Brain microvascular endothelial cell (primary cell): ENCODE data around the gene BCL7A.

ENCODE experiments used
- DNase-seq: peaks from one replicate; pipeline ENCODE4 v3.0.0-alpha.2; 2020
- H3K27ac ChIP-seq: fragments of 250-450 bp; sonication (Bioruptor Pico); 2 replicates; pipeline ENCODE4 v1.5.1; 2020; ENCODE audit warnings: mild to moderate bottlenecking, moderate library complexity
- H3K27me3 ChIP-seq: fragments of 250-450 bp; sonication (Bioruptor Pico); replicated peaks from 2 replicates; pipeline ENCODE4 v1.5.1; 2020; ENCODE audit warnings: mild to moderate bottlenecking
- H3K36me3 ChIP-seq: fragments of 250-450 bp; sonication (Bioruptor Pico); replicated peaks from 2 replicates; pipeline ENCODE4 v1.5.1; 2020; ENCODE audit warnings: mild to moderate bottlenecking
- H3K4me3 ChIP-seq: 2 replicates; pipeline ENCODE4 v1.5.1; 2011; ENCODE audit warnings: low read depth, mild to moderate bottlenecking, control low read depth, low read length, moderate library complexity
- CTCF ChIP-seq: IDR thresholded peaks from 2 replicates; pipeline ENCODE4 v1.5.1; 2011; ENCODE audit warnings: low read depth, mild to moderate bottlenecking, moderate library complexity, low read length, control low read depth, inconsistent platforms; ENCODE audit errors: missing control alignments
- in situ Hi-C: cut with HindIII; loops from 2 replicates; pipeline ENCODE4 v1.10.0; 2017; ENCODE audit warnings: low sequenced_read_pairs, low pct_ligation_motif_present

Gene BCL7A

GRCh38 chr12:122072031-122072970, 50.6 kb downstream of the BCL7A start:
- TF ChIP-seq CTCF: no peak
- DNase-seq: peak; percentile 96
- in situ Hi-C loops: no loop called here
- Histone ChIP-seq H3K27ac (peak overlapping the region; percentile 70), H3K36me3 (no peaks in the 10 kb centered on the region), H3K4me3 (no peak overlapping the region), H3K27me3 (no peaks in the 10 kb centered on the region)

DNA sequence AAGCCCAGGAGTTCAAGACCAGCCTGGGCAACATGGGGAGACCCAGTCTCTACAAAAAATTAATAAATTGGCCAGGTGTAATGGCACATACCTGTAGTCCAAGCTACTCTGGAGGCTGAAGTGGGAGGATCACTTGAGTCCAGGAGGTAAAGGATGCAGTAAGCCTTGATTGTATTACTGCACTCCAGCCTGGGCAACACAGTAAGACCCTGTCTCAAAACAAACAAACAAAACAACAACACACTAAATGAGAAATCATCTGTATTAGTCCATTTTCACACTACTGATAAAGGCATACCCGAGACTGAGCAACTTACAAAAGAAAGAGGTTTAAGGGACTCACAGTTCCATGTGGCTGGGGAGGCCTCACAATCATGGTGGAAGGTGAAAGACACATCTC, 52.1 kb downstream of the BCL7A start:
- DNase-seq: no peak
- TF ChIP-seq CTCF: no peak
- in situ Hi-C loops: no loop called here
- Histone ChIP-seq H3K4me3 (no peak overlapping the region), H3K27ac (no peak overlapping the region), H3K27me3 (no peaks in the 10 kb centered on the region), H3K36me3 (no peaks in the 10 kb centered on the region)

GRCh38 chr12:122076743-122077495, 55.2 kb downstream of the BCL7A start:
- DNase-seq: no peak
- no peak overlapping the region for H3K4me3 ChIP-seq
- H3K27me3 ChIP-seq: no peaks in the 10 kb centered on the region
- no peak overlapping the region for H3K27ac ChIP-seq
- in situ Hi-C loops: no loop called here
- TF ChIP-seq CTCF: no peak
- H3K36me3 ChIP-seq: no peaks in the 10 kb centered on the region

DNA sequence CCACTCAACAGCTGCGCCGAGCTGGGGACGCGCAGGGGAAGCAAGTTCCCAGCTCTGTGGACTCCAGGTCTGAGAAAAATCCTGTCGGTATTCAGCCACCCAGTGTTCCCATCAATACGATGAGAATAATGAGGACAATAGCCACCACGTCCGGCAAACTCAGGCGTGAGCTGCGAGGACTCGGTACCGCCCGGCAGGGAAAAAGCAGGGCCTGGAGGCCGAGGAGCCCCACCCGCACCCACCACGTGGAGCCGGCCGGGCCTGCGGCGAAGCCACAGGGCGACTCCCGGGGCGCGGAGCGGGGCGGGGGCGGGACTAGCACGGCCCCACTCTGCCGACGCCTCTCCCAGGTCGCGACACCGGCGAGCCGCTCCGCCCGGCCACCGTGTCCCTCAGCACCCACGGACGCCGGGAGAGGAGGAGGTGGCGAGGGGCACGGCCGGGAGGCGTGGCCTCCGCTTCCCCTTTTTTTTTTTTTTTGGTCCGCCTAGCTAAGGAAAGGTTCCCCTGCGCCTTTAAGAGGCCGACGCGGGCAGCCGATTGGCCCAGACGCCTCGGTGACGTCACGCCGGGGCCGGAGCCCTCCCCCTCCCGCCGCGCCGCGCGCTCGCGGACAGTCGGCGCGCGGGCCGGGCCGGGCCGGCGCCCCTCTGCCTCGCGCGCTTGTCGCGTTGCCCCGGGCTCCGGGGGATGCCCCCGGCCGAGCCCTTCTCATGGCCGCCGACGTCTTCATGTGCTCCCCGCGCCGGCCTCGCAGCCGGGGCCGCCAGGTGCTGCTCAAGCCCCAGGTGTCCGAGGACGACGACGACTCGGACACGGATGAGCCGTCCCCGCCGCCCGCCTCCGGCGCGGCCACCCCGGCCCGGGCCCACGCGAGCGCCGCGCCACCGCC, 56.7 kb downstream of the BCL7A start, which contains the start of gene MLXIP:
Gene MLXIP (plus strand): TSS at position 616 of the 892 bp plus-strand sequence. CDS start 98 bp downstream, at position 714.
- DNase-seq: peak; percentile 86
- H3K36me3 ChIP-seq: no peaks in the 10 kb centered on the region
- peak within 1 kb of the TSS; percentile 79 for H3K27ac ChIP-seq
- in situ Hi-C loops: no loop called here
- TF ChIP-seq CTCF: no peak
- H3K27me3 ChIP-seq: no peaks in the 10 kb centered on the region
- H3K4me3 ChIP-seq: peak within 1 kb of the TSS; percentile 88

- in situ Hi-C loops: no loop called here
- Histone ChIP-seq H3K27me3 (no peaks in the 10 kb centered on the region), H3K27ac (peak overlapping the region; percentile 79), H3K36me3 (peaks cover 4% of the 10 kb centered on the region), H3K4me3 (peak overlapping the region; percentile 88)
- no peak for DNase-seq
- TF ChIP-seq CTCF: no peak
These were observed 57.4 kb downstream of the BCL7A start for GRCh38 chr12:122079033-122079531.
